Left forelimb (tissue), 1 donor: ENCODE results near the gene MDFI.

ENCODE experiments used
- DNase-seq: peaks from one replicate; pipeline ENCODE4 v3.0.0-alpha.2; 2018; ENCODE audit warnings: low spot score

MDFI gene

GRCh38 chr6:41688256-41688965, 50.1 kb downstream of the MDFI start:
- DNase-seq: no peak

GRCh38 chr6:41689171-41690008, 51.1 kb downstream of the MDFI start:
- DNase-seq: no peak

- no peak for DNase-seq
Measured at GRCh38 chr6:41690541-41691330, 52.5 kb downstream of the MDFI start.

- no peak for DNase-seq
Measured at GRCh38 chr6:41691426-41692079, 53.3 kb downstream of the MDFI start.

- no peak for DNase-seq
Measured at GRCh38 chr6:41692080-41692675, 53.9 kb downstream of the MDFI start.

GRCh38 chr6:41692730-41693129, 54.5 kb downstream of the MDFI start:
- no peak for DNase-seq

- no peak for DNase-seq
Measured at GRCh38 chr6:41693281-41694240, 55.3 kb downstream of the MDFI start.

GRCh38 chr6:41694815-41695526, 56.7 kb downstream of the MDFI start:
- no peak for DNase-seq

- DNase-seq: no peak
Measured at GRCh38 chr6:41695825-41696224, 57.6 kb downstream of the MDFI start.

- no peak for DNase-seq
Measured at GRCh38 chr6:41696788-41697187, 58.5 kb downstream of the MDFI start.

GRCh38 chr6:41697861-41698781, 59.9 kb downstream of the MDFI start:
- no peak for DNase-seq

- no peak for DNase-seq
Measured at GRCh38 chr6:41699063-41699462, 60.8 kb downstream of the MDFI start.

- DNase-seq: no peak
Measured at GRCh38 chr6:41700463-41701347, 62.4 kb downstream of the MDFI start.

GRCh38 chr6:41702089-41702745, 63.9 kb downstream of the MDFI start:
- DNase-seq: no peak

GRCh38 chr6:41702771-41703494, 64.7 kb downstream of the MDFI start:
- no peak for DNase-seq
